HEK293T (cell line): ENCODE data around the gene GALNT15.

Experiments used
- ARNT ChIP-seq: fragments of 450-650 bp; IDR thresholded peaks from 2 replicates; pipeline ENCODE4 v1.6.1; 2017; ENCODE audit warnings: mild to moderate bottlenecking
- CTBP1 ChIP-seq: fragments of 450-650 bp; IDR thresholded peaks from 2 replicates; pipeline ENCODE4 v1.6.1; 2016; ENCODE audit warnings: borderline replicate concordance
- ELF4 ChIP-seq: fragments of 450-650 bp; IDR thresholded peaks from 2 replicates; pipeline ENCODE4 v1.6.1; 2017; ENCODE audit warnings: antibody characterized with exemption
- FOXK2 ChIP-seq: fragments of 450-650 bp; IDR thresholded peaks from 2 replicates; pipeline ENCODE4 v1.6.1; 2016; ENCODE audit warnings: mild to moderate bottlenecking
- FOXM1 ChIP-seq: fragments of 450-650 bp; IDR thresholded peaks from 2 replicates; pipeline ENCODE4 v1.6.1; 2017; ENCODE audit warnings: mild to moderate bottlenecking, borderline replicate concordance
- HDGF ChIP-seq: fragments of 450-650 bp; IDR thresholded peaks from 2 replicates; pipeline ENCODE4 v1.6.1; 2017; ENCODE audit warnings: antibody characterized with exemption, borderline replicate concordance
- PKNOX1 ChIP-seq: fragments of 450-650 bp; IDR thresholded peaks from 2 replicates; pipeline ENCODE4 v1.6.1; 2016
- SP1 ChIP-seq: fragments of 450-650 bp; IDR thresholded peaks from 2 replicates; pipeline ENCODE4 v1.6.1; 2017
- TARDBP ChIP-seq: fragments of 450-650 bp; IDR thresholded peaks from 2 replicates; pipeline ENCODE4 v1.6.1; 2016

DNA sequence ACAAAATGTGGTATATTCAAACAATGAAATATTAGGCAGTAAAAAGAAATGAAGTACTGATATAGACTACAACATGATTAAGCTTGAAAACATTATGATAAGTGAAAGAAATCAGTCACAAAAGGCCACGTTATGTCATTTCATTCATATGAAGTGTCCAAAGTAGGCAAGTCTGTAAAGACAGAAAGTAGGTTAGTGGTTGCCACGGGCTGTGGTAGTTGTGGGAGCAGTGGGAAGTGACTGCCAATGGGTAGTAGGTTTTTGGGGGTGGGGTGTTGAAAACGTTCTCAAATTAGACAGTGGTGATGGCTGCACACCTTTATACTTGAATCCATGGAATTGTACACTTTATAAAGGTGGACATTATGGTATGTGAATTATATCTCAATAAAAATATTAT, 12.1 kb downstream of the GALNT15 start:
- no peak for TF ChIP-seq ARNT
- TF ChIP-seq SP1 = no peak
- TF ChIP-seq ELF4 = no peak
- no peak for TF ChIP-seq PKNOX1
- no peak for TF ChIP-seq FOXK2
- TF ChIP-seq FOXM1 = no peak
- no peak for TF ChIP-seq CTBP1
- TF ChIP-seq TARDBP = no peak
- TF ChIP-seq HDGF = no peak
